Measurements from ENCODE around the gene CRB3.
A peak's percentile ranks its signal among the peaks of the same experiment; 100 is the strongest.

CRB3 gene

DNA sequence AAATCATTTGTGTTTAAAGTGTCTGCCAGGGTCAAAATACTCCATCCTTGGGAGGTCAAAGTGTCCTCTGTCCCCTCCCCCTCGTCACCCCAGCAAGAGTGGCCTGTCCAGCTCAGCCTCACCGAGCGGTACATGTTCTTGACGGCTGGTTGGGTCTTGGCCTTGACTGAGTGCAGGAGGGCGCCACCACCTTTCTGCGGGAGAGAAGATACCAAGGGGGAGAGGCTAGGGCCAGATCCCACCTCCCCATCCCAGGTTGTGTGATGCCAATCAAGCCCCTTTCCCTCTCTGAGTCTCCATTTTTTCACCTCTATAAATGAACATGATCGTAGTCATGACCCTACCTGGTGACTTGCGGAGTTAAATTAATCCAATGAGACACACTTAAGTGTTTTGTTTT is 6.1 kb downstream of the CRB3 start:
- no peak for DNase-seq

DNA sequence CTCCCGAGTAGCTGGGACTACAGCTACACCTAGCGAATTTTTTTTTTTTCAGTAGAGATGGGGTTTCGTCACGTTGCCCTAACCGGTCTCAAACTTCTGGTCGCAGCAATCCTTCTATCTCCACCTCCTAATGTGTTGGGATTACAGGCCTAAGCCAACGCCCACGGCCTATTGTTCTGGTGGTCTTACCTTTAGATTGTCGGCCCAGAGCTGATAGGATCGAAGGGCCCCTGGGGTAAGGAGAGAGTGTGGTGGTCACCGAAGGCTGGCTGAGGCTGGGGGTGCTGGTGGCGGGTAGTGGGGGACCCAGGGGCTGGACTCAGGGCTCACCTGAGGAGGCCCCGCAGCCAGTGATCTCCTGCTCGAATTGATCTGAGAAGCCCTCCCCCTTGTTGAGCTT is 7.0 kb downstream of the CRB3 start:
- DNase-seq = no peak

DNA sequence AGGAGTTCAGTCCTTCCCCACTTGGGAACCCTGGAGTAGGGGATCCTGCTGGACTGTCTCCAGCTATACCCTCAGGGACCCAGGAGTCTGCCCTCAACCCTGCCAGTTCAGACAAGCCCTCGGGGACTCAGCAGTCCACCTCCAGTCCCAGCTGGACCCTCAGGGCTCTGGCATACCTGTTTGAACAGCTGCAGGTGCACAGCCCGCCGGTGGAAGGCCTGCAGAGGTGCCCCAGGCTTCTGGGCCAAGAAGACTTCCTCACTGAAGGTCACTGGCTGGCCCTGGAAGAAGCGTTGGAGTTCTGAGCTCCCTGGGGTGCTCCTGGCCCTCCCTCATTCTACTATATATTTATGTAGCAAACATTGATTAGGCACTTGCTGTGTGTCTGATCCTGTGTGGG is 8.6 kb downstream of the CRB3 start:
- no peak for DNase-seq

DNA sequence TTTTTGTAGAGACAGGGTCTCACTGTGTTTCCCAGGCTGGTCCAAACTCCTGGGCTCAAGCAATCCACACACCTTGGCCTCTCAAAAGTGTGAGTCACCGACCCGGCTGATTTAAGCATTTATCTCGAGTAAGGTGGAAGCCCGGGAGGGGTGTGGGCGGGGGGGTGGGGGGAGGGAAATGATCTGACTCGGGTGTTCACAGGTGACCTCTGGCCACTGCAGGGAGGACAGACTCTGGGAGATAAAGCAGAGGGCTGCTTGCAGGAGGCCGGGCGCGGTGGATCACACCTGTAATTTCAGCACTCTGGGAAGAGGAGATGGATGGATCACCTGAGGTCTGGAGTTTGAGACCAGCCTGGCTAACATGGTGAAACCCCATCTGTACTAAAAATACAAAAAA is 9.6 kb downstream of the CRB3 start:
- no peak for DNase-seq

DNA sequence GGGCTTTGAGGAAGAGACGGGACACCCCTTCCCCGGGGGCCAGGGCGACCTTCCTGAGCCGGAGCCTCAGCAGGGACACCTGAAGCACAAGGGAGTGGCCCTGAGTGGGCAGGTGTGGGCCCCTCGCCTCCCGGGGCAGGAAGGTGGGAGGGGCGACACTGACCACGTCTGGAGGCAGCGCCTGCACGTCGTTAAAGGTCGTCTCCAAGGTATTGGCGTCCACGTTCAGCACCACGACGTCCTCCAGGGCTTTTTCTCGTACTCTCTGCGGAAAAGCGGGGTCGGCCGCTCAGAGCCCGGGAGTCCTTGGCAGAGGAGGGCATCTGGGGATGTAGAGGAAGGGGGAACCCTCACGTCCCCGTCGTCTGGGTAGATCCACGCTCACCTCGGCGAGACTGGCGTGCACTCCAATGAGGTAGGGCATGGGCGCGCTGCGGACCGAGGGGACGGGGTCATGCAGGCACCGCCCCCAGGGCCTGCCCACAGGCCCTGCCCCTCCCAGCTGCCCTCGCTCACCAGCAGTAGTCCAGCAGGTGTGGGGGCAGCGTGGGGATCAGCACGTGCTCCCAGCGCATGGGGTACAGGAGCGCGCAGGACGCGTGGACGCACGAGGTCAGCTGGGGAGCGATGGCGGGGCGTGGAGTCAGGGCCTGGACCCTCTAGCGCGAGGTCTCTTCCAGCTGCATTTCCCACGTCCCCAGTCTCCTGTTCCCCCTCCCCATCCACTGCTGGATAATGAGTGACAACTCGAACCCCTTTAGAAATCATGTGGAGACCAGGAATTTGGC is 11.4 kb downstream of the CRB3 start:
- no peak for DNase-seq

DNA sequence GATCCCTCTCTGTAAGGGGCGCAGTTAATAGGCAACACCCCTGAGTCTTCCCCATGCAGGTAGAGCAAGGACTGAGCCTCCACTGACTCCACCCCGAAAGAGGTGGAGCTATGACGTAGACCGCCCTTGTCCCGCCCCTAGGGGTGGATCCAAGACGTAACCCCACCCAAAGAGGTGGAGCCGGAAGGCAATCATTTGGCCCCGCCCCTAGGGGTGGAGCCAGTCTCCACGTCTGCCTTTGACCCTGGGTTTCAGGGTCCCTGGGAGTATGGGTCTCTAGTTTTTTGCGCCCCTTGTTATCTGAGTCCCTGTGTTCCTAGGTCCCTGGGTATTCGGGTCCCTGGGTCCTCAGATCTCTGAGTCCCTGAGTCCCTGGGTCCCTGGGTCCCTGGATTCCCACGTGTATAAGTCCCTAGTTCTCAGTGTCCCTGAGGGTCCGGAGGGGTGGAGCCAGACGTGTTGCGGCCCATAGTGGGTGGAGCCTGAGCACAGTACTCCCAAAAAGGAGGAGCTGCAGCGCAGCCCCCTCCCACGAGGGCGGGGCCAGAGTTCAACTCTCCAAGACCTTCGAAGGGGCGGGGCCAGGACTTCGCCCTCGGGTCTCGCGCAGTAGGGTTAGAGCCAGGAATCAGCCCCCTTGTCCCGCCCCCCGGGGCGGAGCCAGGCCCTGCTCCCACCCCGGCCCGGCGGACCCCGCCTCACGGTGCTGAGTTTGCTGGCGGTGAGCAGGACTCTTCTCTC is 12.3 kb downstream of the CRB3 start:
- peak; percentile 54 for DNase-seq

DNA sequence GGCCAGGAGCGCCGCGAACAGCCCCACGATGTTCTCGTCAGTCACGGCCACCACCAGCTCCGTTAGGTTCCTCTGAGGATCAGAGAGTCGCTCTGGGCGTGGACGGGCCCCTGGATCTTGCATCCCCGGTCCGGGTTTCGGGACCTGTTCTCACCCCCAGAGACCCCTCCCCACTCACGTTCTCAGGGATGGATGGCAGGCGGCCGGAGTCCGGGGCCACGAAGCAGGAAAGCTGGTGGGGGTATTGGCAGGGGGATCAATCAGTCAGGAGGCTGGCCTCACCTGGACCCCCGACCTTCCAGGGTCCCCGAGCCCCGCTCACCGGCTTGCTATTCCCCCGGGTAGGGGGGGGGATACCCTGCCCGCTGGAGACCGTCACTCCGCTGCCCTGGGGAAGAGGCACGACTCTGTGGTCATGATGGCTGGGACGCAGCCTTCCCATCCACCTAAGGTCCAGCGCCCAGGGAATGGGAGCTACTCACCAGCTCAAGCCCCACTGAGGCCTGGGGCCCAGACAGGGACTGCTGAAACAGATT is 12.9 kb downstream of the CRB3 start:
- DNase-seq = no peak

DNA sequence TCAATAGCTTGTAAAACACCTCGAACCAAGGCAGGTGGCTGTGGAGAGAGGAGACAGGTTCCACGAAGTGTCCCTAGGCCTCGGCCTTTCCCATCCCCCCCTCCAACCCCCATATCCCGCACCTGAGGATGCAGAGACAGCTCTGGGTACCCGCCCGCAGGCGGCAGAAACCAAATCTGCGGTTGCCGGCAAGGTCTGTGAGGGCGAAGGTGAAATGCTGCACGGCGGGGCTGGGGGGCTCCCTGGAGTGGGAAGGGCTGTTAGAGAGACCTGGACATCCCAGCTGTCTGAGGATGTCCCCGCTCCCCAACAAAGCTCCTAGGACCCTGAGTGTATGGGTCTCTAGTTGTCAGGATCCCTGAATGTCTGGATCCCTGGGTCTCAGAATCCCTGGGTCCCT is 14.7 kb downstream of the CRB3 start:
- DNase-seq = no peak

DNA sequence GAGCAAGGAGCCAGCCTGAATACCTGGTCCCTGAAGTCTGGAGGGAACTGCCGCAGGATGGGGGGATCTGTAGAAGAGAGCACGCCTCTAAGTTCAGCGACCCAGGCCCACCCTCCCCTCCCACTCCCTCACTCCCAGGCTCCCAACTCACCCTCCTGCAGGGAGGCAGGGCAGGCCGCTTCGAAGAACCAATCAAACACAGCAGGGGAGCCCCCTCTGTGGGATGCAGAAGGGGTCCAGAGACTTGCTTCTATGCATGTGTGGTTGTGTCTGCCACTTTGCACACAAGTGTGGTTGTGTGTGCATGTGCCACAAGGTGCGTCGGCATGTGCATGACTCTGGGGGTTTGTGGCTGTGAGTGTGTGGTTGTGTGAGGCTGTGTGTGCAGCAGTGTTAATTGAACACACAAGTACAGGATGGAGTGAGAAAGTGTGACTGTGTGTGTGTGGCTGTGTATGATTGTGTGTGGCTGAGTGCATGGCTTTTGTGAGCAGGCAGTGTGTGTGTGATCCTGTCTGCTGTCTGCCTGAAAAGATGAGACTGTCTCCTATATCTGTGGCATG is 15.8 kb downstream of the CRB3 start:
- DNase-seq = no peak

DNA sequence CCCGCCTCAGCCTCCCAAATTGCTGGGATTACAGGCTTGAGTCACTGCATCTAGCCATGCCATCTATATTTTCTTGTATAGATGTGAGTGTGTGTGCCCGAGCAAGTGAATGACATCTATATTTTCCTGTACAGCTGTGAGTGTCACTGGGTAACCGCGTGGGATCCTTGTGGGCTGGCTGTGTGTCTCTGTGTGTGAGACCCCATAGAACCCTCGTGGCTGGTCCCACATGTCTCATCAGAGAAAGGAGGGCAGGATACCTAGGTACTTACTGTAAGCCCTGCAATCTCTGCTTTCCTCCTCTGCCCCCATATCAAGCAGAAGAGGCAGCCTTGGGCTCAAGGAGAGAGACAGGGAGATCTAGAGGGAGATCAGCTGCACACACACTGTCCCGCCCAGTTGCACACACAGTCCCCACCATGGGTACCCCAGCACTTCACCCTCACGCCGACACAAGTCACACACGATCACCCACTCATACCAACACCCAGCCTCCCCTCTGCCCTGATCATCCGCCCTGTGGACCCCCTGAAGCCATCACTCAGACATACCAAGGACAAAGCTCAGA is 16.9 kb downstream of the CRB3 start:
- no peak for DNase-seq

DNA sequence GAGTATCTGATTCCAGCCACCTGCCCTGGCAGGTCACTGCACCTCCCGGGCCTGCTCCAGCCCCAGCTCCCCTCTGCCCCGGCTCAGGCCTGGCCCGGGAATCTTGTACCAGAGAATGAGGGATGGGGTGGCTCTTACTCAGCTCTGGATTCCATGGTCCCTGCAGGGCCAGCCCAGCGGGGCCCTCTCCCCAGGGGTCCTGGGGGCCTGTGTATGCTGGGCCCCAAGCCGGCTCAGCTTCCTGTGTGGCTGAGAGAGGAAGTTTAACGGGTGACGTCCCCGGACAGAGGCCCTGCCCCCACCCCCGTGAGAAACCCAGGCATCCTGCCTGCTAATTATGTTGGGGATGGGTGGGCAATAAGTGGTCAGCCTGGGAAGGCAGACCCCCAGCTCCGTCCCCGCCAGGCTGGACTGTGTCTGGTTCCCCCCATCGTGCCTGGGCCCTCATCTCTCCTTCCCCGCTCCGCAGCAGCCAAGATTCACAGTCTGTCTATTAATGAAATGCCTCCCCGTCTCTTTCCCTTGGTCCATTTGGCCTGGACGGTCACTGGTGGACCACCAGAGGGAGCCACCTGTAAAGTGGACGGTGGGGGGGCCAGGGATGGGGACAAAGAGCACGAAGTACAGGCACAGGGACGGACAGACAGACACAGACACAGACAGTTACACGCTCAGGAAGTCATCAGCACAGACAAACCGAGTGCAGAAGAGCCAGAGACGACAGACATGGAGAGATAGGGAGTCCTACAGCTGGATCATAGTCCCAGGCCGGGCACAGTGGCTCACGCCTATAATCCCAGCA is 17.7 kb downstream of the CRB3 start, which contains the start of gene DENND1C:
DENND1C (minus strand) TSS at position 247 of the 802 bp plus-strand sequence; CDS start at position 155, 92 bp downstream.
- DNase-seq = peak; percentile 58

DNA sequence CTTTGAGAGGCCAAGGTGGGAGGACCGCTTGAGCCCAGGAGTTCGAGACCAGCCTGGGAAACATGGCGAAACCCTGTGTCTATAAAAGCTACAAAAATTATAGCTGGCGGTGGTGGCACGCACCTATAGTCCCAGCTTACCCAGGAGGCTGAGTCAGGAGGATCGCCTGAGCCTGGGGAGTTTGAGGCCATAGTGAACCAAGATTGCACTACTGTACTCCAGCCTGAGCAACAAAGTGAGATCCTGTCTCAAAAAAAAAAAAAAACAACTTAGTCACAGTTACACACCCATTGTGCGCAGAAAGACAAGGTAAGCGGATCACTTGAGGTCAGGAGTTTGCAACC is 18.2 kb downstream of the CRB3 start:
- DNase-seq = no peak

DNA sequence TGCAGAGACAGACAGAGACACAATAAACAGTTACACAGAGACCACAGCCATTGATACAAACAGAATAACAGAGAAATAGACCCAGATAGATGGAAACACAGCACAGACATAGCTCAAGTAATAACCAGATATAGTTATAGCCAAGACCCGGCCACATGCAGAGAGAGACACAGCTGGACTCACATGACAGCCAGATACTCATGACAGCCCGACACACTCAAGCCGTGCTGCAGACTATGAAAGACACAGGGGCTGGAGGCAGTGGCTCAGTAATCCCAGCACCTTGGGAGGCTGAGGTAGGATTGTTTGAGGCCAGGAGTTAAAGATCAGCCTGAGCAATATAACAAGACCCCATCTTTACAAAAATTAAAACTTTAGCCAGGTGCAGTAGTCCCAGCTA is 19.2 kb downstream of the CRB3 start:
- no peak for DNase-seq

DNA sequence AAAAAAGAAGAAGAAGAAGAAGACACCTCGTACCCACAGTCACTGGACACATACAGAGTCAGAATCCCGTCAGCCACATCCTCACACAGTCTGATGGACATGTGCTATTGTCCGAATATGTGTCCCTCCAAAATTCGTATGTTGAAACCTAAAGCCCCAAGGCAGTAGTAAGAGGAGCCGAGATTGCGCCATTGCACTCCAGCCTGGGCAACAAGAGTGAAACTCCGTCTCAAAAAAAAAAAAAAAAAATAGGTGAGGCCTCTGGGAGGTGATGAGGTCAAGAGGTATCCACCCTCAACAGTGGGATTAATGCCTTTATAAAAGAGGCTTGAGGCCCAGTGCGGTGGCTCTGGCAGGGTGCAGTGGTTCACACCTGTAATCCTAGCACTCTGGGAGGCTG is 20.2 kb downstream of the CRB3 start:
- DNase-seq = no peak

DNA sequence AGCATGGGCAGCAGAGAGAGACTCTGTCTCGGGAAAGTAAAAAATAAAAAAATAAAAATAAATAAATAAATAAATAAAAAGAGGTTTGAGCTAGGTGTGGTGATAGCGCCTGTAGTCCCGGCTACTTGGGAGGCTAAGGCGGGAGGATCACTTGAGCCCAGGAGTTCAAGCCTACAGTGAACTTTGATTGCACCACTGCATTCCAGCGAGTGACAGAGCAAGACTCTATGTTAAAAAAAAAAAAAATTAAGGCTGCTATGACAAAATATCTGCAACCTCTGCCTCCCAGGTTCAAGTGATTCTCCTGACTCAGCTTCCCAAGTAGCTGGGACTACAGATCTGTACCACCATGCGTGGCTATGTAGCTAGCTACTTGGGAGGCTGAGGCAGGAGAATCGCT is 20.8 kb downstream of the CRB3 start:
- no peak for DNase-seq

DNA sequence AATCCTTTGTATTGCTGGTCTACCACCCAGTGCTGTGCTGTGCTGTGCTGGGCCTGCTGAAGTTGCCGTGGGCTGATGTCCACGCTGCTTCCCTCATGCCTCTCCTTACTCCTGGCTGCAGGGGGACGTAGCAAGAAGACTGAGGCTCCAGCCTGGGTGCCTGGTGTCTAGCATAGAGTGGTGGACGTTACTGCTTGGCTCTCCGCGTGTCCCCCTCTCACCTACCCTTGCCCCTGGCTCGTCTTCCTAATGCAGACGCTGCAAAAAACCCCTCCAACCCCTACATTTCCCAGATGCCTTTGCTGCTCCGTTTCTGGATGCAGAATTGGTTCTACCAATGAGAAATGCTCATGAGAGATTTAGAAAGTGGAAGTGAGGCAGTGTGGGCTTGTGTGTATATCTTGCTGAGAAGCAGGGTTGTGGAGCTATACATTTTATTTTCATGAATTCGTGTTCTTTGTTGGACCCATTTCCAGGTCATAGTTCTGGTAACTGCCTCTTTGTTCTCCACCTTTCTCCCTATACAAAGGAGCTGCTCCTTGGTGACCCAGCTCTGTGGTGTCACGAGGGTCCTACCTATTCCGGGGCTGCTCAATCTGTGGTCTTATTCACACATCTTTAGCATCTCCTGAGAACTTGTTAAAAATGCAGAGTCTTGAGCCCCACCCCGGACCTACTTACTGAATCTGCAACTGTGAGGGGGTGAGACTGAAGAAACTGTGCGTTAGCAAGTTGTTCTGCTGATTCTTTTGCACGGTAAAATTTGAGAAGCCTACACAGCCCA is 25.4 kb downstream of the CRB3 start:
- DNase-seq = peak; percentile 38

DNA sequence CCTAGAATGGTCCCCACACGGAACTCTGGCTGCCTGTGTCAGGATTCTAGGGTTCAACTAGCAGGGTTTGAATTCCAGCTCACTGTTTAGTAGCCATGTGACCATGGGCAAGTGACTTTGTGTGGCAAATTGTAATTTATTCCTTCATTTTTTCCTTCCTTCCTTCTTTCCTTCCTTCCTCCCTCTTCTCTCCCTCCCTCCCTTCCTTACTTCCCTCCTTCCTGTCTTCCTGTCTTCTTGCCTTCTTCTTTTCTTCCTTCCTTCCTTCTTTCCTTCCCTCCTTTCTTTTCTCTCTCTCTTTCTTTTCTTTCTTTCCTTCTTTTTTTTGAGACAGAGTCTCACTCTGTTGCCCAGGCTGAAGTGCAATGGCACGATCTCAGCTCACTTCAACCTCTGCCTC is 26.1 kb downstream of the CRB3 start:
- no peak for DNase-seq

DNA sequence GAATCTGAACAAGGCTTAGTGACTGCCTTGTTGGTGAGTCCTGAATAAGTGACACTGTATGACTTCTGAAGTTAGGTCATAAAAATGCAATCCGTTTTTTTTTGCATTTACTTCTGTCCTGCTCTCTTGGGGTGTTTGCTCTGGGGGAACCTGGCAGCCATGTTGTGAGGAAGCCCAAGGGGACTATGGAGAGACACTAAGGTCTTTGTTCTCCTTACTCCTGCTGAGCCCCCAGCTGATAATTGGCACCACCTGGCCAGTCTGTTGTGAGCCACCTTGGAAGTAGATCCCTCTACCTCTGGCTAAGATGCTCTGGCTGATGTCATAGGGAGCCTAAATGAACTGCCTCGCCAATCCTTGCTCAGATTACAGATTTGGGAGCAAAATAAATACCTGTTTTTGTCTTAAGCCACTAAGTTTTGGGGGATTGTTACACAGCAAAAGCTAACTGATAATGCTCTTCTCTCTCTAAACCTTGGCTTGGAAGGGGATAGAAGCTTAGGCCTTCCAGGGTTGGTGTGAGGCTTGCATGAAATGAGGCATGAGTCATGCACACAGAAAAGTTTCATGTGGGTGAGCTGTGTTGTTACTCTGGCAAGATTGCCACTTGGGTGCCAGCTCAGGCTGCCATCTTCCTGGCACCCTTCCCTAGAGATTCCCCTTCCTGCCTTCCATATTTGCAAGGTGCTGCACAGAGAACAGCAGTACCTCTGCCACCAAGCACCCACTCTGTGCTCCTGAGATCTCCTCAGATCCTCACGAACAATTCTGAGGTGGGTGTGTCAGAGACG is 27.9 kb downstream of the CRB3 start:
- DNase-seq = no peak

DNA sequence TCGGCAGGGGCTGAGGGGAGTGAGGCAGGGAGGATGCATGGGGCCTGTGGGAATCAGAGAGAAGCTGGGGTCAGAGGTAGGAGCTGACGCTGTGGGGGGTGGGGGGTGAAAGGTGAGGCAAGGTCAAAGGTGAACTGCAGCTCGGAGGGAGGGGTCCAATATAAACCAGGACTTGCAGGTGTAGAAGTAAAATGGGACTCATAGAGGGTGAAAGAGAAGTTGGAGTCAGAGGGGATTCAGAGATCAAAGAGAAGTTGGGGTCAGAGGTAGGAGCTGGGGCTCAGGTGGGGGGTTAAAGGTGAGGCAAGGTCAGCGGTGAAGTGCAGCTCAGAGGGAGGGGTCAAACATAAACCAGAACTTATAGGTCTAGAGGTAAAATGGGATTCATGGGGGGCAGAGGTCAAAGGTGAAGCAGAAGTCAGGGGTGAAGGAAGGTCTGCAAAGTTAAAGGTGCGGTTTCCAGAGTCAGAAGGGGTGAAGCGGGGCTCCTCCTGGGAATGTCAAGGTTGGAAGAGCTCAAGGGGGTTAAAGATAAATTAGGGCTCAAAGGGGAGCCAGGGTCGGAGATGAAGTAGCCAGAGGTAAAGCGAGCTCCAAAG is 30.5 kb downstream of the CRB3 start:
- DNase-seq = no peak

DNA sequence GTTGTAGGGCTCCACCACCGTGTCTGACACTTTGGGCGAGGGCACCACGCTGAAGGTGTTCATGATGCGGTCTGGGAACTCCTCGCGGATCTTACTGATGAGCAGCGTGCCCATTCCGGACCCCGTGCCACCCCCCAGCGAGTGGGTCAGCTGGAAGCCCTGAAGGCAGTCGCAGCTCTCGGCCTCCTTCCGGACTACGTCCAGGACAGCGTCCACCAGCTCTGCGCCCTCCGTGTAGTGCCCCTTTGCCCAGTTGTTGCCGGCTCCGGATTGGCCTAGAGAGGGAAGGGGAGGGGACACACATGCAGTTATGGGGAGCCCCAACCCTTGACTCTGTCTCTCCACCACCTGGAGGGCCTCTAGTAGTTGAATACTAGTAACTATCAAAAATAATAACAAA is 31.9 kb downstream of the CRB3 start:
- no peak for DNase-seq
